Right lobe of liver (tissue), 4 donors: ENCODE results near the gene TMEM154.

ENCODE experiments used
- POLR2A ChIP-seq: fragments of 450-650 bp; IDR thresholded peaks from one replicate; pipeline ENCODE4 v1.6.1; 2017; ENCODE audit warnings: antibody characterized with exemption, mild to moderate bottlenecking
- TF ChIP-seq, protein P1 (sequence below), 4 donors: fragments of 200-600 bp in 3 of 4; fragments of 450-650 bp in 1 of 4; IDR thresholded peaks; one replicate each; pipeline versions ENCODE4 v1.5.1 to v1.8.0; 2016 to 2022; ENCODE audit warnings: antibody characterized with exemption in 4 of 4, mild to moderate bottlenecking in 2 of 4
- donor health status: DM: no; HTN: no; CAD: no.
- donor health status: DM: no; HTN: no; CAD: no.
- donor health status: DM: no; HTN: yes; CAD: no.

DNA sequence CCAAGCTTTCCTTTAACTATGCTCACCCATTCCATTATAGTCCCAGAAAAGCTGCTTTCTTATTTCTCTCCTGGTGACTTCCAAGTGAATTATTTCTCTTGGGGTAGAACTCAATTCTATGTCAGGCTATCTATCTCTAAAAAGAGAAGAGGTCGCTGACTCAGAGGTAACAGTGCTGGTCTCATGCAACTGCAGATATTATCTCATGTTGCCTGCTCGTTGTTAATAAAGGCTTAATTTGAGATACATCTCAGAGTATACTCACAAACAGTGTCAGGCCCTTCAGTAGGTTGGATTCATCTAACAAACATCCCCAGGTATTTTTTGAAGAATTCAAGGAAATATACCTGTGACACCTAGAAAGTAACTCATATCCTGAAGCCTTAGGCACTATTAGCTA, 2.7 kb downstream of the TMEM154 start:
- TF ChIP-seq, protein P1, sequence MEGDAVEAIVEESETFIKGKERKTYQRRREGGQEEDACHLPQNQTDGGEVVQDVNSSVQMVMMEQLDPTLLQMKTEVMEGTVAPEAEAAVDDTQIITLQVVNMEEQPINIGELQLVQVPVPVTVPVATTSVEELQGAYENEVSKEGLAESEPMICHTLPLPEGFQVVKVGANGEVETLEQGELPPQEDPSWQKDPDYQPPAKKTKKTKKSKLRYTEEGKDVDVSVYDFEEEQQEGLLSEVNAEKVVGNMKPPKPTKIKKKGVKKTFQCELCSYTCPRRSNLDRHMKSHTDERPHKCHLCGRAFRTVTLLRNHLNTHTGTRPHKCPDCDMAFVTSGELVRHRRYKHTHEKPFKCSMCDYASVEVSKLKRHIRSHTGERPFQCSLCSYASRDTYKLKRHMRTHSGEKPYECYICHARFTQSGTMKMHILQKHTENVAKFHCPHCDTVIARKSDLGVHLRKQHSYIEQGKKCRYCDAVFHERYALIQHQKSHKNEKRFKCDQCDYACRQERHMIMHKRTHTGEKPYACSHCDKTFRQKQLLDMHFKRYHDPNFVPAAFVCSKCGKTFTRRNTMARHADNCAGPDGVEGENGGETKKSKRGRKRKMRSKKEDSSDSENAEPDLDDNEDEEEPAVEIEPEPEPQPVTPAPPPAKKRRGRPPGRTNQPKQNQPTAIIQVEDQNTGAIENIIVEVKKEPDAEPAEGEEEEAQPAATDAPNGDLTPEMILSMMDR (IDR thresholded peaks at IDR 0.05), result no peak
- TF ChIP-seq POLR2A, result no peak
